Stimulated activated CD4-positive, alpha-beta T cell treated with anti-CD3 and anti-CD28 coated beads, Interleukin-4, amount 100 ng/mL, for 48 hours (primary cell): ENCODE measurements around the gene RAB1B.

Experiments used
- DNase-seq, 2 donors: peaks; one replicate each; pipeline ENCODE4 v3.0.0-alpha.2; 2020; ENCODE audit warnings: low read depth in 2 of 2

RAB1B gene

DNA sequence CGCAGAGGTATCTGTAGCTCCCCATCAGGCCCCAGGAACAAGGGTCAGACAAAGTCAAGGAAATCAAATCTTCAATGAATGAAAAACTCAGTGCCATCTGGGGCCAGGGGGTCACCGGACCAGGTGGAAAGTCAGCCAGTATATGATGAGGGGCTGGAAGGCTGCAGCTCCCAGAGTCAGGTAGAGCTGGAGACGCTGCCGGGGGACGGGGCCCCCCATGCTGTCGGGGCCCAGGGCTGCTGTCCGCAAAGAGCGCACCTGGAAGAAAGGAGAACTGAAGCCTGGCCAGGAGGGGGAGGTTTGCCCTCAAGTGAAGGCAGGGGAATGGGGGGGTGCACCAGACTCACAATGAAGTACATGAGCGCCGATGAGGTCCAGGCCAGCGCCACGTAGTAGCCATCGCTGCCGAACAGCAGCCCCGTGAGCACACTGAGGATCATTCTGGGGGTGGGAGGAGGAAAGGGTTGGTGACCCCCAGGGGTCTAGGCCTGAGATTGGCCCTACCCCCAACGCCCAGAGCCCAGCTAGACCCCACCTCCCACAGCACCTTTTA, 16.2 kb downstream of the RAB1B start:
- DNase-seq: no peak

DNA sequence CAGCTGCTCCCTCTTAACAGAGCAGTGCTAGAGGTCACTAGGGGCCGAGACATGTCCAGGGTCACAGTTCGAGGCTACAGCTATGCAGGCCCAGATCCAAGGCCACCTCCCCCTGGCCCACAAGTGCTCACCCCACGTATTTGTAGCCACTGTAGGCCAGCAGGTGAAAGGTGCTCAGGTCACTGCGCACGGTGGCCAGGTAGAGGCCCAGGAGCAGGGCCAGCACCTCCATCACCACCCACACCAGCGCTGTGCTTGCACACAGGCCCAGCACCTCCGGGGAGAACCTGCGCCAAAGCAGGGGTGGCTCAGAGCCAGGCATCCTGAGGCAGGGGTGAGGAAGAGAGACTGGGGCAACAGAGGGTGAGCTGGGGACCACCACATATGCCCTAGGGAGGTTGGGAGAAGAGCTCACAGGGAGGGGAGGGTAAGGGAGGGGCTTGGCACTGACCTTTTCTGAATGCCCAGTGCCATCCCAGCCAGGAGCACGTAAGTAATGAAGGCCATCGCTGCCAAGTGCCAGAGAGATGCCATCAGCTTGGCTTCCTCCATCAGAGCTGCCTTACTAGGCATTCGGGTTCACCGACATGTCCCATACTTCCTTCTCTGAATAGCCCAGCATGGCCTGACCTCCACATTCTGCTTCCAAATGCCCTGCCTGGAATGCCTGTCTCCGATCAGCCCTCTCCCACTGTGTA, 17.0 kb downstream of the RAB1B start:
- DNase-seq: no peak

DNA sequence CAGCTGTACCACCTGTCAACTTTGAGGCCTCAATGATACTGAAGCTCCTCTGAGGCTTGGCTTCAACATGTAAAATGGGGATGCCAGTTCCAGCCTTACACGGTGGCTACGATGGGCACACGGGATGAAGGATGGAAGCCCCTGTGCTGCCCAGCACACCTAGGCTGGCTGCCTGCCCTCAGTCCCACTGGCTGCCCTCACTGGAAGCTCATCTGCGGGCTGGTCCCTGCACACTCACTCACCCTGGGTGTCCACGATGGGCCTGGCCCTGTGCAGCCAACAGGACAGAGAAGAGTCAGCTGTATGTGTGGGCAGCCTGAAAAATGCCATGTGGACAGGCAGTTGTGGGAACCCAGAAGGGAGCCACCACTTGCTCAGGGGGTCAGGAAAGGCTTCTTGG, 18.3 kb downstream of the RAB1B start:
- DNase-seq: no peak

DNA sequence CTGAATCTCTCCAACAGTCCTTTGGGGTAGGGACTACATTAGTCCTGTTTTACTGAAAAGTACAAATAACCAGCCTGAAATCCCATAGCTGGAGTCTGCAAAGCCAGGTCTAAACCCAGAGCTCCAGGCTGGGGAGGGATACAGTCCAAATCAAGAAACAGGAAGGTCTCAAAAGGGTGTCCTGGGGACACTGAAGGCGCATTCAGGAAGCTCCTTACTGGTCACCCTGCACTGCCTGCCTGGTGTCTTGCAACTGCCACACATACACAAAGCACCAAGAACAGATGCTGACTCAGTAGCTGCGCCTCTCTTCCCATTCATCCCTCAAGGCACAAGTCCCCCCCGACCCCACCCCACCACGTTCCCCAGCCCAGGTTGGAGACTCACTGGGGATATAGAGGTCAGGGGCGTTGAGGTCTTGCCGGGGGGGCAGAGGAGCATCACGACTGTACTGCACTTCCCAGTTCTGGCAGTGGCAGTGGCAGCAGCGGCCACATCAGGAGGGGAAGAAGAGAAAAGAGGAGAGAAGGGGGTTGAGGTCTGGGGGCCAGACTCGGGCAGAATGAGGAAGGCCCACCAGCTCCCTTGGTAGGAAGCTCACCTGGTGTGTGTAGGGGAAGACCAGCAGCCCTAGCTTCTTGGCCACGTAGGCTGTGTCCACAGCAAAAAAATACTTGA, 18.9 kb downstream of the RAB1B start:
- no peak for DNase-seq

DNA sequence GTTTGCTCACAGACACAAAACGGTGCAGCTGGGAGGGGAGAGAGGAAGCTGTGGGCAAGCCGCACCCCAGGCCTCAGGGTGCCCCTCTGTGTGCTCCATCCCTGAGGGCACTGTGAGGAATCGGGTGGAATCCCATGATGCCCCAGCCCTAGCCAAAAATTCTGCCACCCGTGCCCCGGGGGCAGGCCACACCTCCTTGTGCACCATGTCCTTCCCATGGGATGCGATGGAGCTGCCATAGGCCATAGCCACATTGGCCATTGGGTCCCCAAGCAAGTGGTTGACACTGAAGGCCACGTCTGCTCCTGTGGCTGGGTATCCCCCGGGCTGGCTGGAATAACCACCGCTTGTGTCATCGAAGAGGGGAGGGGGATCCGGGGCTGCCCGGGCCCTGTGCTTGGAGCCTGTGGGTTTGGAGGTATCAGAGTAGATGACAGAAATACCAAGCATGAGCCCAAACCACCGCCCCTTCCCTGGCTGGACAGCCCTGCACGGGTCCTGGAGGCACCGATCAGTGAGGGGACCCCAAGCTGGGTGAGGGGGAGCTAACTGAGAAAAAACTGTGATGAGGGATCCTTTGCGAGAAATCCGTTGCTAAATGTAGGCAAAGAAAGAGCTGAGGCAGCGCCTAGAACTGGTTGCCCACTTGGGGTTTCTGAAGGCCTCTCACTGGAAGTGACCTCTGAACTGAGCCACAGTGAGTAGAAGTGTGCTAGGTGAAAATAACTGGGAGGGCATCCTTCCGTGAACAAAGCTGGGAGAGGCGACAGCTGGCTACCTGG, 19.6 kb downstream of the RAB1B start:
- DNase-seq: no peak

DNA sequence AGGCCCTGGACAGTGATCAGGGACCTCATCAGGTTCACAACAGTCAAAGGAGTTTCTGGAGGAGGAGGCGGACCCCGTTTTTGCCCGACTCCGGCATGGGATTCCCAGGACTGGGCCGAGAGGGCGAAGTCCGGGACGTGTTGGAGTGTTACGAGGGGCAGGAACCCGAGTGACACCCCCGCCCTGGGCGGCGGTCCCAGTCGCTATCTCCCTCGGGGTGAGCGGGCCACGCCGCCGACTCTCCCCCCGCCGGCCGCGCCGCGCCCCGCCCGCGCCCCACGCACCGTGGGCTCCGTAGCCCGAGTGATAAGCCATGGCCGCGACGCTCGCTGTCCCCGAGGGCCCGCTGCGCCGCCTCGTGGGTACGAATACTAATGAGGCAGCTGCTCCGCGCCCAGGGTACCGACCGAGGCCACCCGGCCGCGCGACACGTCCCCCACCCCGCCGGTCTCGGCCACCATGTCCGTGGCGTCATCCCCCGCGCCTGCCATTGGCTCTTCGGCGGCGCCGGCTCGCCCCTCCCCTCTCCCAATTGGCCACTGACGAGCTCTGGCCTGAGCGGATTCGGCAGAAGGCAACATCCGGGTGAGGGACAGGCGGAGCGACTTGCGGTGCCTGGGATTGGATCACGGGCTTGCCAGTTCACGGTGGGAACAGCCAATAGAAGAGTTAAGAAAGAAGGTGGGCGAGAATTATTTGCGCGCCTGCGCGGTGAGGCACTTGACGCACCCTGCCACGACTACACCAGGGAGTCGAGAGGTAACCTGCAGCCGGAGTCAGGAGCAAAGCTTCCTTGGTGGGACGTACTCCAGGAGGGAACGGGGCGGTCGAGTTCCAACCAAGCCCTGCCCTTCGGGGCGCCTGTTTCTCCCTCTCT, 20.5 kb downstream of the RAB1B start, which contains the start of gene YIF1A:
Gene YIF1A (minus strand): TSS at position 473 of the 877 bp plus-strand sequence. CDS start 158 bp downstream, at position 315.
- DNase-seq: peak; percentile 93 to 98

DNA sequence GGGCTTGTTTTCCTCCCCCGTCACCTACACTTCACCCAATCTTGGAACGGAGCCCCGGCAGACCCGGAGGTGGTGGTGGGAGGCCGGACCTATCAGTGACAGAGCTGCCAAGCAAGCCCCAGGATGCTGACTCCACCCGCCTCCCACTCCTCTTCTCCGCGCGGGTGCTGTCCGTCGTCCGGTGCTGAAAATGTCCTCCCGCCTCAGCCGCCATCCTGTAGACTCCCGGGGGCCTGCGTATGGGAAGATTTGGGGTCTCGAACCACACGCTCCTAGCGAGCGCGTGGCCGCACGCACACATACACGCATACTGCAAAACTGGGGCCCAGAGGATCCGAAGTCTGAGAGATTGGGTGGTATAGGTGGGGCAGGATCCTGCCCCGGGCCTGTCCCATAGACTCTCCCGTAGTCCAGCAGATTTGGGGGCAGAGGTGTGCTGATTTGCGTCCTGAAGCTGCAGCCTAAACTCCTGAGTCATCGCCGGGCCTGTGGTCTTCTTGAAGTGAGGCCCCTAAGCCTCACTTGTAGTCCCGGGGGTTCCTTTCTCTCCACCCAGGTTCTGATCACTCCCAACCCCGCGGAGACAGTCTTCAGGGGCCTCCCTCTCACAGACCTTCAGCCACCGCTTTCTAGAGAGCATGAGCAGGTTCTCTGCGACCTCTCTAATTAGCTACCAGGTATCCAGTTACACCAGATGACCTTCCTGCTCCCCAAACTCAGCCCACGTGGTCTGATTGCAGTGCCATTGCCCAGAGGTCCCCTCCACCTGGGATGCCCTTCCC, 21.3 kb downstream of the RAB1B start:
- peak; percentile 76 to 82 for DNase-seq

DNA sequence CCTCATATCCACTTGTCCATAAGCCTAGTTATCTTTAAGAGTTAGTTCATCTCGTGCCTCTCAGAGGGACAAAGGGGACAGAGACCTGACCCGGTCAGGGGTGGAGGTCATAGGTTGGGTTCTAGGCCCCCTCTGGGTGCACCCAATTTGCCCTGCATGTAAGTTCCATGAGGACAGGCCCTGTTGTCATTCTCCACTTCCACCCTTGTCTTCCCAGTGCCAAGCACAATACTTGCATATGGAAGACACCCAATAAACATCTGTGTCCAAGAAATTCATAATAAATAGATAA, 21.8 kb downstream of the RAB1B start:
- no peak for DNase-seq

DNA sequence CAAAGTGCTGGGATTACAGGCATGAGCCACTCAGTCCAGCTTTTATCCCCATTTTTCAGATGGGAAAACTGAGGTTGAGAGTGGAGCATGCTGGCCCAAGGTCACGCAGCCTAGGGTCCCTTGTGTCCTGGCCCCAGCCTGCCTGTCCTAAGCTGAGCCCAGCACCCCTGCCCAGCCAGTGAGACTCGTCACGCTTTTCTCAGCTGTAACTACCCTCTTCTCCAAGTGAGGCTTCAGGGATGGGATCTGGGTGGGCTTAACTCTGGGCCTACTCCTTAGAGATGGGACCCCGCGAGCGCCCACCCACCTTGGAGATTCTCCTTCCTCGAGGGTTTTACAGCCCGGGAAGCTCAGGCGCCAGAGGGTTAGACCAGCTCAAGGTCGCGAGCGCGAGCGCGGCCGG, 22.9 kb downstream of the RAB1B start:
- DNase-seq: no peak

DNA sequence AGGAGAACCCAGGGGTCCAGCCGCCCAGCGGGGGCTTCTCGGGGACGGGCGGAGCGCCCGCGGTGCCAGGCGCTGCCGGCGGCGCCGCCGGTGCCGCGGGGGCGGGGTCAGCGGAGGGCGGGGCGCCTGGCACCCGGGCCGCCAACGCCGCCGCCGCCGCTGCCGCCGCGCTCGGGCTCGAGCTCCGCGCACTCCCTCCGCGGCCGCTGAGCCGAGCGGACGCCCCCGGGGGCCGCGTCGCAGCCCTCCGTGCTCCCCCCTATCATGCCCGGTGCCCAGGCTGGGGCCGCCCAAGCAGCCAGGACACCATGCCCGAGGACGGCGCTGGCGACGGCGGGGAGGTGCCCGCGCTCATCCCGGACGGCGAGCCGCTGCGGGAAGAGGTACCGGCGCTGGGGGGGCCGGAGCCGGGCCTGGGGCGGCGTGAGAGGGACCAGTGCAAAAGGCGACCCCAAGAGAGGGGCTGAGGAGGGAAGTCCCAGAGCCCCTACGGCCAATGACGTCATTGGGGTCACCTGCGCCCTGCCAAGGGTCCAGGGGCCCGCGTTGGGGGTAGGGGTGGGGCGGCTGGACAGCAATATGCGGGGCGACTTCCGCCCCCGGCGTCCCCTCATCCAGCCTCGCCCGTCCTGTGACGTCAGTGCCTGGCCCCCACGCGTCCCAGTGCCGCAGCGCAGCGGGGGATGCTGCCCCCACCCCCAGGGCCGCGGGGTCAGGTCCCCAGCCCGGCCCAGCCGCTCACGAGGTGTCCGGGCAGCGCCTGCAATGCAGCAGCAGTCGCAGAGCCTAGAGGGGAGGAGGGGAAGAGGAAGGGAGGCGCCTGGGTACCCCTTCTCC, 23.5 kb downstream of the RAB1B start, which contains the start of gene TMEM151A:
Gene TMEM151A (plus strand): TSS at position 189 of the 837 bp plus-strand sequence. CDS start 120 bp downstream, at position 309.
- DNase-seq: no peak

DNA sequence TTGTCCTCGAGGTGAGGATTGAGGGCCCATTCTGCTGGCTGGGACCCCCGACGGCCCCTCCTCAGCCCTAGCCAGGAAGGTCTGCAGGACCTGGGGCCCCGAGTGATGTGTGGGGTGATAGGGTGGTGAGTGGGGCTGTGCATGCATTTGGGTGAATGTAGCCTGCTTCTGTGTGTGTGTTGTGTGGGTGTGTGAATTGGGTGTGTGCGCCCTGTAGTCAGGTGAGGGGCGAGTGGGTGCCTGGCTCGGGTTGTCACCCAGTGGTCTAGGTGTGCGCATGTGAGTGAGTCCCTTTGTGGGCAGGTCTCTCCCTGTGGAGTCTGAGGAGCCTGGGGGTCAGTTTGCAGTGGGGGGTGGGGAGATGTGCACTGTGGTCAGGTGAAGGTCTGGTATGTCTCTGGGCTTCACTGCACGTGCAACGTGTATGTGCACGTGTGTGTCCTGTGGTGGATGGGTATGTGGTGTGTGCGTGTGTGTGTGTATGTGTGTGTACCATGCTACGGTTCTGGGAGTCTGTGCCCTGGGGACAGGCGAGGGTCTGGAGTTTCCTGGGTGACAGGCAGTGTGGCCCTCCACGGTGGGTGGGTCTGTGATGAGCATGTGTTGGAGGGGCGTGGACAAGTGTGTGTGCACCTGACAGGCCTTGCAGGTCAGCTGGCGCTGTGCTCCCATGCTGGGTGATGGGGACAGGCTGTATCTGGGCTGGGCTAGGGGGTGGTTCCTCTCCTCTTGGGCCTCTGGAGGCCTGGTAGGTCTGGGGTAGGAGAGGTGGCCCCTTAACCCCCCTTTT, 24.3 kb downstream of the RAB1B start:
- DNase-seq: no peak

DNA sequence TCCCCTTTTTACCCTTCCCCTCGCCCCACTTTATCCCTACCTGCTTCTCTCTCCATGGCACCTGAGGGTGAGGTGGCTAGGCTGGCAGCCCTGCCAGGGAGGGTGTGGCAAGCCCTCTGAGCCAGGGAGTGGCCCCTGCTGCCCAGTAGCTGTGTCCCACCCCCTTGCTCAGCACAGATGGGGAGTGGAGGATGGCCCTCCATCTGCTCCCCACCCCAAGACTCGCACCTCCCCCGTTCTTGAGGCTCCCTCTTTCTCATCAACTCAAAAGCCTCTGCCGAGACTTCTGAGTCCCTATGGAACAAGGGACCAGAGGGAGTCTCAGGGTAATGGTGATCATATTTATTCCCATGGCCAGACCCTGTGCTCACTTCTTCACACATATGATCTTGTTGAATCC, 24.9 kb downstream of the RAB1B start:
- DNase-seq: no peak

DNA sequence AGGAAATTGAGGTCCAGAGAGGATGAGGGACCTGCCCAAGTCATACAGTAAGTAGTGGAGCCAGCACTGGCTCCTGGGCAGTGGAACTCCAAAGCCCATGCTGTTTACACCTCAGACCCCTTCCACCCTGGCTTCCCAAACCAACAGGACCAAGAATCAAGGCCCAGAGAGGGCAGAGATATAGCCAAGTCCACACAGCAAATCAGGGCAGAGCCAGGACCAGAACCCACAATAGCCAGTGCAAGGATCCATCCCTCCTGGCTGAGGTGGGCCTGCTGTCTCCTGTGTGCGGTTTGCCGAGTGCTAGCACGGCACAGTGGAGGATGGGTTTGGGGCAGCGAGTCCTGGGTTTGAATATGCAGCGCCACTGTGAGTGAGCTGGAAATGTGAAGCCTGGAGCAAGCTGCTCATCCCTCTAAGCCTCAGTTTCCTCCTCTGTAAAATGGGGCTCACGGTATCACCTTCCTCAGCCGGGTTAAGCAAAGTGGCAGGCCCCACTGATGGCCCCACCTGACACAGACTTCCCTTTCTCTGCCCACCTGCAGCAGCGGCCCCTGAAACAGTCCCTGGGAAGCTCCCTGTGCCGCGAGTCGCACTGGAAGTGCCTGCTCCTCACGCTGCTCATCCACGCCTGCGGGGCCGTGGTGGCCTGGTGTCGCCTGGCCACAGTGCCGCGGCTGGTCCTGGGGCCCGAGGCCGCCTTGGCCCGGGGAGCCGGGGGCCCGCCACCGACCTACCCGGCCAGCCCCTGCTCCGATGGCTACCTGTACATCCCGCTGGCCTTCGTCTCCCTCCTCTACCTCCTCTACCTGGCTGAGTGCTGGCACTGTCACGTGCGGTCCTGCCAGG, 25.6 kb downstream of the RAB1B start:
- DNase-seq: no peak

DNA sequence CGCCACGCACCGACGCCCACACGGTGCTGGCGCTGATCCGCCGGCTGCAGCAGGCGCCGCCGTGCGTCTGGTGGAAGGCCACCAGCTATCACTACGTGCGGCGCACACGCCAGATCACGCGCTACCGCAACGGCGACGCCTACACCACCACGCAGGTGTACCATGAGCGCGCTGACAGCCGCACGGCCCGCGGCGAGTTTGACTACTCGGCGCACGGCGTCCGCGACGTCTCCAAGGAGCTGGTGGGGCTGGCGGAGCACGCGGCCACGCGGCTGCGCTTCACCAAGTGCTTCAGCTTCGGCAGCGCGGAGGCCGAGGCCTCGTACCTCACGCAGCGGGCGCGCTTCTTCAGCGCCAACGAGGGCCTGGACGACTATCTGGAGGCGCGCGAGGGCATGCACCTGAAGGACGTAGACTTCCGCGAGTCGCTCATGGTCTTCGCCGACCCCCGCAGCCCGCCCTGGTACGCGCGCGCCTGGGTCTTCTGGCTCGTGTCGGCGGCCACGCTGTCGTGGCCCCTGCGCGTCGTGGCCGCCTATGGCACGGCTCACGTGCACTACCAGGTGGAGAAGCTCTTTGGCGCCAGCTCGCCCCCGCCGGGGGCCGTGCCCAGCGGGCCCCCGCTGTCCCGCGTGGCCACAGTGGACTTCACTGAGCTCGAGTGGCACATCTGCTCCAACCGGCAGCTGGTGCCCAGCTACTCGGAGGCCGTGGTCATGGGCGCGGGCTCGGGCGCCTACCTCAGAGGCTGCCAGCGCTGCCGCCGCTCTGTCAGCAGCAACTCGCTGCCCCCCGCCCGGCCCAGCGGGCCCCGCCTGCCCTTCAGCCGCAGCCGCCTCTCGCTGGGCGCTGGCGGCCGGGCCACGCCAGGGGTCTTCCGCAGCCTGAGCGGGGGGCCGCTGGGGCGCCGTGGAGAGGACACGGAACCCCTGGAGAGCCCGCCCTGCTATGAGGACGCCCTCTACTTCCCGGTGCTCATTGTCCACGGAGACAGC, 26.5 kb downstream of the RAB1B start:
- DNase-seq: no peak

DNA sequence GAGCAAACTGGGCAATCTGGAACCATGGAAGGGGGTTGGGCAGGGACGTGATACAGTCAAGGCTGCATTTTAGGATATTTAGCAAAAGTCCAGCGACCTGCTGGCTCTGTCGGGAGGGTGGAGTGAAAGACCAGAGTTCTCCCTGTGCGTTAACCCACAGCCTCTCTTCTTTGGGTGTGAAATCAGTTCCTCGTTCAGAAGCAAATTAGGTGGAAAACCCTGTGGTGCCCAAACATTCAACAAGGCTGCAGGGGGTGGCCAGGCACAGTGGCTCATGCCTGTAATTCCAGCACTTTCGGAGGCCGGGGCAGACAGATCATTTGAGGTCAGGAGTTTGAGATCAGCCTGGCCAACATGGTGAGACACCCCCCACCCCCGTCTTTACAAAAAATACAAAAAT, 29.2 kb downstream of the RAB1B start:
- DNase-seq: no peak

DNA sequence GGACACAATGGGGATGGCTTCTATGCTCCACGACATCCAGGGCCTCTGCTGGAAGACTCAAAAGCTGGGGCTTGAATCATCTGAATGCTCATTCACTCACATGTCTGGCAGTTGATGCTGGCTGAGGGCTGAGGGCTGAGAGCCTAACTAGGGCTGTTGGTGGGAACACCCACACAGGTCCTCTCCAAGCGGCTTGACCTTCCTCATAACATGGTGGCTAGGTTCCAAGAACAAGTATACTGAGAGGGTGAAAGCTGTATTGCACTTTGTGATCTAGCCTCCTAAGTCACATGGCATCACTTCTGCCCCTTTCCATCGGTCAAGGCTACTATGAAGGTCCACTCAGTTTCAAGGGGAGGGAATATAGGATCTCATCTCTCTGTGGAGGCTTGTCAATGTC, 30.7 kb downstream of the RAB1B start:
- no peak for DNase-seq

DNA sequence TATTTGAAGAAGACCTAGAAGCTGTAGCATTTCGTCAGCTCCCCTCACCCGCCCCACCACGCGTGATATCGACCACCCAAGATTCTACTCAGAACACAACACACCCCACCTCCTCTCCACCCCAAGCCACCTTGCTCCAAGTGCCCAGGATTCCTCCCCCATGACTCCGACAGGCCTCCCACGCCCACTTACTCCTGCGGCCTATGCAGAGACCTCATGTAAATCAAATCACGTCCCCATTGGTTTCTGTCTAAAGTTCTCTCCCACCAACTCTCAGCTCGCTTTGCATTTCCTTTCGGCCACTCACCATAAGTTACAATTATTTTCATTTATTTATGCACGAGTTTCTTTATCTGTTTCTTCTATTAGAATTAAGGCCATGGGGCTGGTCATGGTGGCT, 34.2 kb downstream of the RAB1B start:
- DNase-seq: no peak
